ENCODE measurements around the gene POLN. TPM values are rescaled to one million over a fixed set of nuclear protein-coding genes. Genes with fewer than 3 reads are reported as not detected.

The POLN gene
- total and polyA plus RNA-seq, 2 experiments from 2014 or later = 1.8 to 4.0 TPM

DNA sequence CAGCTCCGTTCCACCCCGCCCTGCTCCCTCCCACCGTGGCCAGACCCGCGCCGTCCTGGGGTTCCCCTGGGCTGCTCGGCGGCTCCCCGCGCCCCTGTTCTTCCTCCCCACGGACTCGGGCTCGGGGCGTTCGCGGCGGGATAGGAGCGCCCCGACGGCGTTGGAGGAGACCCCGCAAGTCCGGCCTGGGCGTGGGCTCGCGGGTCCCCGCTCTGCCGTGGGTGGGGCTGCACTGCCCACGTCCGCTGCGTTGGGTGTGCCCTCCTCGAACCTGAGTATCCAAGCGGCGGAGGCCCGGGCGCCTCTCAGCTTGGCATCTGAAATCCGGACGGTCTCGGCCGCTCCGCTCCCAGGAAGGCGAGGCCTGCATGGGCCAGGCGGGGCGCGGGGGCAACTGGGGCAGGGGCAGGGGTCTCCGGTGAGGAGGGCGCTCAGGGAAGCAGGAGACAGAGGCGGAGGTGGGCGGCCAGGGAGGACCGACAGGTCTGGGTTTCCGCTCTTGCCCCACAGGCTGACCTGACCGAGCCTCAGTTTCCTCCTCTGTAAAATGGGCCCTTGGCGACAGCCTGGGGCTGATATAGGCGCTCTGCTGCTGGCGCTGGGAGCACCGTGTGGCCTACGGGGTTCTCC is 194.8 kb downstream of the POLN start:
- H3K27ac ChIP-seq (ENCODE audit: low read depth) = no peak overlapping the region
- H3F3A ChIP-seq (replicated peaks; ENCODE audit: low read depth) = no peaks in the 10 kb centered on the region
- H2AFZ ChIP-seq = peak overlapping the region; percentile 43; the same call in 1 of the 2 replicates
- H3K36me3 Mint-ChIP-seq (ENCODE audit: low read depth) = no peaks in the 10 kb centered on the region
- H3K36me3 ChIP-seq (ENCODE audit: insufficient read depth) = no peaks in the 10 kb centered on the region
- peak overlapping the region; percentile 42; the same call in 1 of the 2 replicates for H3K4me3 ChIP-seq
- H3K4me1 ChIP-seq (ENCODE audit: insufficient read depth) = peaks cover 9% of the 10 kb centered on the region; the same call in 1 of the 2 replicates
- H3K79me2 ChIP-seq (replicated peaks; ENCODE audit: insufficient read depth) = no peaks in the 10 kb centered on the region
- no peaks in the 10 kb centered on the region; the same call in 1 of the 2 replicates for H4K20me1 ChIP-seq (replicated peaks; ENCODE audit: insufficient read depth)
- H3K27me3 ChIP-seq (ENCODE audit: insufficient read depth) = peaks cover 50% of the 10 kb centered on the region
- peaks cover 7% of the 10 kb centered on the region for H3K27me3 Mint-ChIP-seq (ENCODE audit: insufficient read depth, low read depth, poor library complexity)
- DNase-seq (ENCODE audit: low spot score) (no peak), ATAC-seq (peak; percentile 30)
- H3K9me3 Mint-ChIP-seq = no peaks in the 10 kb centered on the region
- TF ChIP-seq, protein P1, sequence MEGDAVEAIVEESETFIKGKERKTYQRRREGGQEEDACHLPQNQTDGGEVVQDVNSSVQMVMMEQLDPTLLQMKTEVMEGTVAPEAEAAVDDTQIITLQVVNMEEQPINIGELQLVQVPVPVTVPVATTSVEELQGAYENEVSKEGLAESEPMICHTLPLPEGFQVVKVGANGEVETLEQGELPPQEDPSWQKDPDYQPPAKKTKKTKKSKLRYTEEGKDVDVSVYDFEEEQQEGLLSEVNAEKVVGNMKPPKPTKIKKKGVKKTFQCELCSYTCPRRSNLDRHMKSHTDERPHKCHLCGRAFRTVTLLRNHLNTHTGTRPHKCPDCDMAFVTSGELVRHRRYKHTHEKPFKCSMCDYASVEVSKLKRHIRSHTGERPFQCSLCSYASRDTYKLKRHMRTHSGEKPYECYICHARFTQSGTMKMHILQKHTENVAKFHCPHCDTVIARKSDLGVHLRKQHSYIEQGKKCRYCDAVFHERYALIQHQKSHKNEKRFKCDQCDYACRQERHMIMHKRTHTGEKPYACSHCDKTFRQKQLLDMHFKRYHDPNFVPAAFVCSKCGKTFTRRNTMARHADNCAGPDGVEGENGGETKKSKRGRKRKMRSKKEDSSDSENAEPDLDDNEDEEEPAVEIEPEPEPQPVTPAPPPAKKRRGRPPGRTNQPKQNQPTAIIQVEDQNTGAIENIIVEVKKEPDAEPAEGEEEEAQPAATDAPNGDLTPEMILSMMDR (conservative IDR thresholded peaks at IDR 0.05; ENCODE audit: low read depth in 2 of 2) = no peak
- TF ChIP-seq EZH2 (IDR thresholded peaks at IDR 0.05; ENCODE audit: low read depth, unreplicated experiment) (no peak), ZNF331 (CRISPR knock-in tag; IDR thresholded peaks at IDR 0.05; ENCODE audit: low read depth) (no peak), POLR2AphosphoS5 (IDR thresholded peaks at IDR 0.05; ENCODE audit: low read depth) (no peak), ZNF114 (CRISPR knock-in tag; IDR thresholded peaks at IDR 0.05) (no peak), JUNB (IDR thresholded peaks at IDR 0.05; ENCODE audit: unreplicated experiment) (no peak), CREB1 (CRISPR knock-in tag; IDR thresholded peaks at IDR 0.05; ENCODE audit: low read depth) (no peak)
- TF ChIP-seq, protein P2, sequence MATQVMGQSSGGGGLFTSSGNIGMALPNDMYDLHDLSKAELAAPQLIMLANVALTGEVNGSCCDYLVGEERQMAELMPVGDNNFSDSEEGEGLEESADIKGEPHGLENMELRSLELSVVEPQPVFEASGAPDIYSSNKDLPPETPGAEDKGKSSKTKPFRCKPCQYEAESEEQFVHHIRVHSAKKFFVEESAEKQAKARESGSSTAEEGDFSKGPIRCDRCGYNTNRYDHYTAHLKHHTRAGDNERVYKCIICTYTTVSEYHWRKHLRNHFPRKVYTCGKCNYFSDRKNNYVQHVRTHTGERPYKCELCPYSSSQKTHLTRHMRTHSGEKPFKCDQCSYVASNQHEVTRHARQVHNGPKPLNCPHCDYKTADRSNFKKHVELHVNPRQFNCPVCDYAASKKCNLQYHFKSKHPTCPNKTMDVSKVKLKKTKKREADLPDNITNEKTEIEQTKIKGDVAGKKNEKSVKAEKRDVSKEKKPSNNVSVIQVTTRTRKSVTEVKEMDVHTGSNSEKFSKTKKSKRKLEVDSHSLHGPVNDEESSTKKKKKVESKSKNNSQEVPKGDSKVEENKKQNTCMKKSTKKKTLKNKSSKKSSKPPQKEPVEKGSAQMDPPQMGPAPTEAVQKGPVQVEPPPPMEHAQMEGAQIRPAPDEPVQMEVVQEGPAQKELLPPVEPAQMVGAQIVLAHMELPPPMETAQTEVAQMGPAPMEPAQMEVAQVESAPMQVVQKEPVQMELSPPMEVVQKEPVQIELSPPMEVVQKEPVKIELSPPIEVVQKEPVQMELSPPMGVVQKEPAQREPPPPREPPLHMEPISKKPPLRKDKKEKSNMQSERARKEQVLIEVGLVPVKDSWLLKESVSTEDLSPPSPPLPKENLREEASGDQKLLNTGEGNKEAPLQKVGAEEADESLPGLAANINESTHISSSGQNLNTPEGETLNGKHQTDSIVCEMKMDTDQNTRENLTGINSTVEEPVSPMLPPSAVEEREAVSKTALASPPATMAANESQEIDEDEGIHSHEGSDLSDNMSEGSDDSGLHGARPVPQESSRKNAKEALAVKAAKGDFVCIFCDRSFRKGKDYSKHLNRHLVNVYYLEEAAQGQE (IDR thresholded peaks at IDR 0.05; ENCODE audit: unreplicated experiment) = no peak
- TF ChIP-seq, protein P3, sequence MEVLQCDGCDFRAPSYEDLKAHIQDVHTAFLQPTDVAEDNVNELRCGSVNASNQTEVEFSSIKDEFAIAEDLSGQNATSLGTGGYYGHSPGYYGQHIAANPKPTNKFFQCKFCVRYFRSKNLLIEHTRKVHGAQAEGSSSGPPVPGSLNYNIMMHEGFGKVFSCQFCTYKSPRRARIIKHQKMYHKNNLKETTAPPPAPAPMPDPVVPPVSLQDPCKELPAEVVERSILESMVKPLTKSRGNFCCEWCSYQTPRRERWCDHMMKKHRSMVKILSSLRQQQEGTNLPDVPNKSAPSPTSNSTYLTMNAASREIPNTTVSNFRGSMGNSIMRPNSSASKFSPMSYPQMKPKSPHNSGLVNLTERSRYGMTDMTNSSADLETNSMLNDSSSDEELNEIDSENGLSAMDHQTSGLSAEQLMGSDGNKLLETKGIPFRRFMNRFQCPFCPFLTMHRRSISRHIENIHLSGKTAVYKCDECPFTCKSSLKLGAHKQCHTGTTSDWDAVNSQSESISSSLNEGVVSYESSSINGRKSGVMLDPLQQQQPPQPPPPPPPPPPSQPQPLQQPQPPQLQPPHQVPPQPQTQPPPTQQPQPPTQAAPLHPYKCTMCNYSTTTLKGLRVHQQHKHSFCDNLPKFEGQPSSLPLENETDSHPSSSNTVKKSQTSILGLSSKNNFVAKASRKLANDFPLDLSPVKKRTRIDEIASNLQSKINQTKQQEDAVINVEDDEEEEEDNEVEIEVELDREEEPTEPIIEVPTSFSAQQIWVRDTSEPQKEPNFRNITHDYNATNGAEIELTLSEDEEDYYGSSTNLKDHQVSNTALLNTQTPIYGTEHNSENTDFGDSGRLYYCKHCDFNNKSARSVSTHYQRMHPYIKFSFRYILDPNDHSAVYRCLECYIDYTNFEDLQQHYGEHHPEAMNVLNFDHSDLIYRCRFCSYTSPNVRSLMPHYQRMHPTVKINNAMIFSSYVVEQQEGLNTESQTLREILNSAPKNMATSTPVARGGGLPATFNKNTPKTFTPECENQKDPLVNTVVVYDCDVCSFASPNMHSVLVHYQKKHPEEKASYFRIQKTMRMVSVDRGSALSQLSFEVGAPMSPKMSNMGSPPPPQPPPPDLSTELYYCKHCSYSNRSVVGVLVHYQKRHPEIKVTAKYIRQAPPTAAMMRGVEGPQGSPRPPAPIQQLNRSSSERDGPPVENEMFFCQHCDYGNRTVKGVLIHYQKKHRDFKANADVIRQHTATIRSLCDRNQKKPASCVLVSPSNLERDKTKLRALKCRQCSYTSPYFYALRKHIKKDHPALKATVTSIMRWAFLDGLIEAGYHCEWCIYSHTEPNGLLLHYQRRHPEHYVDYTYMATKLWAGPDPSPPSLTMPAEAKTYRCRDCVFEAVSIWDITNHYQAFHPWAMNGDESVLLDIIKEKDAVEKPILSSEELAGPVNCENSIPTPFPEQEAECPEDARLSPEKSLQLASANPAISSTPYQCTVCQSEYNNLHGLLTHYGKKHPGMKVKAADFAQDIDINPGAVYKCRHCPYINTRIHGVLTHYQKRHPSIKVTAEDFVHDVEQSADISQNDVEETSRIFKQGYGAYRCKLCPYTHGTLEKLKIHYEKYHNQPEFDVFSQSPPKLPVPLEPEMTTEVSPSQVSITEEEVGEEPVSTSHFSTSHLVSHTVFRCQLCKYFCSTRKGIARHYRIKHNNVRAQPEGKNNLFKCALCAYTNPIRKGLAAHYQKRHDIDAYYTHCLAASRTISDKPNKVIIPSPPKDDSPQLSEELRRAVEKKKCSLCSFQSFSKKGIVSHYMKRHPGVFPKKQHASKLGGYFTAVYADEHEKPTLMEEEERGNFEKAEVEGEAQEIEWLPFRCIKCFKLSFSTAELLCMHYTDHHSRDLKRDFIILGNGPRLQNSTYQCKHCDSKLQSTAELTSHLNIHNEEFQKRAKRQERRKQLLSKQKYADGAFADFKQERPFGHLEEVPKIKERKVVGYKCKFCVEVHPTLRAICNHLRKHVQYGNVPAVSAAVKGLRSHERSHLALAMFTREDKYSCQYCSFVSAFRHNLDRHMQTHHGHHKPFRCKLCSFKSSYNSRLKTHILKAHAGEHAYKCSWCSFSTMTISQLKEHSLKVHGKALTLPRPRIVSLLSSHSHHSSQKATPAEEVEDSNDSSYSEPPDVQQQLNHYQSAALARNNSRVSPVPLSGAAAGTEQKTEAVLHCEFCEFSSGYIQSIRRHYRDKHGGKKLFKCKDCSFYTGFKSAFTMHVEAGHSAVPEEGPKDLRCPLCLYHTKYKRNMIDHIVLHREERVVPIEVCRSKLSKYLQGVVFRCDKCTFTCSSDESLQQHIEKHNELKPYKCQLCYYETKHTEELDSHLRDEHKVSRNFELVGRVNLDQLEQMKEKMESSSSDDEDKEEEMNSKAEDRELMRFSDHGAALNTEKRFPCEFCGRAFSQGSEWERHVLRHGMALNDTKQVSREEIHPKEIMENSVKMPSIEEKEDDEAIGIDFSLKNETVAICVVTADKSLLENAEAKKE (CRISPR knock-in tag; IDR thresholded peaks at IDR 0.05) = no peak
- TF ChIP-seq, protein P4, sequence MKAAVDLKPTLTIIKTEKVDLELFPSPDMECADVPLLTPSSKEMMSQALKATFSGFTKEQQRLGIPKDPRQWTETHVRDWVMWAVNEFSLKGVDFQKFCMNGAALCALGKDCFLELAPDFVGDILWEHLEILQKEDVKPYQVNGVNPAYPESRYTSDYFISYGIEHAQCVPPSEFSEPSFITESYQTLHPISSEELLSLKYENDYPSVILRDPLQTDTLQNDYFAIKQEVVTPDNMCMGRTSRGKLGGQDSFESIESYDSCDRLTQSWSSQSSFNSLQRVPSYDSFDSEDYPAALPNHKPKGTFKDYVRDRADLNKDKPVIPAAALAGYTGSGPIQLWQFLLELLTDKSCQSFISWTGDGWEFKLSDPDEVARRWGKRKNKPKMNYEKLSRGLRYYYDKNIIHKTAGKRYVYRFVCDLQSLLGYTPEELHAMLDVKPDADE (IDR thresholded peaks at IDR 0.05) = no peak
- H3K4me1 Mint-ChIP-seq = peaks cover 10% of the 10 kb centered on the region
- no peaks in the 10 kb centered on the region for H3K9me2 ChIP-seq (ENCODE audit: insufficient read depth)
- H3K27ac Mint-ChIP-seq = no peak overlapping the region
- peak overlapping the region; percentile 65; the same call in 1 of the 2 replicates for H3K4me2 ChIP-seq
- H3K4me3 Mint-ChIP-seq = no peak overlapping the region
